ENCODE data around the gene GTPBP6.

DNA sequence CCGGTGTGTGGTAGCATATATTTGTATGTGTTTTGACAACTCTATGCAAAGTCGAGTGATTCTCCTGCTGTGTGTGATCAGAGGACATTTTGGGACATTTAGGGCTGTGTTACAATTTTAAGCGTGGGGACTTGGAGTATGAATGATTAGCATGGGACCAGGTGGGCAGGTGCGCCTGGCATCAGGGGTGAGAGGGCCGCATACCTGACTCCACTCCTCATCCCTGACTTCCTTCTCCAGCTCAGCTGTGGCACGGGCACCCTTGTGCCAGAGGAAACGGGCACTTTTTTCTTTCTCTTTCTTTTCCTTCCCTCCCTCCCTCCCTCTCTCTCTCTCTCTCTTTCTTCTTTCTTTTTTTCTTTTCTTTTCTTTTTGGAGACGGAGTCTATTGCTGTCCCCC, 53.1 kb downstream of the GTPBP6 start:
- TF ChIP-seq EP300 (IDR thresholded peaks at IDR 0.05) (no peak), POLR2AphosphoS5 (IDR thresholded peaks at IDR 0.05) (no peak)
- TF ChIP-seq, protein P1, sequence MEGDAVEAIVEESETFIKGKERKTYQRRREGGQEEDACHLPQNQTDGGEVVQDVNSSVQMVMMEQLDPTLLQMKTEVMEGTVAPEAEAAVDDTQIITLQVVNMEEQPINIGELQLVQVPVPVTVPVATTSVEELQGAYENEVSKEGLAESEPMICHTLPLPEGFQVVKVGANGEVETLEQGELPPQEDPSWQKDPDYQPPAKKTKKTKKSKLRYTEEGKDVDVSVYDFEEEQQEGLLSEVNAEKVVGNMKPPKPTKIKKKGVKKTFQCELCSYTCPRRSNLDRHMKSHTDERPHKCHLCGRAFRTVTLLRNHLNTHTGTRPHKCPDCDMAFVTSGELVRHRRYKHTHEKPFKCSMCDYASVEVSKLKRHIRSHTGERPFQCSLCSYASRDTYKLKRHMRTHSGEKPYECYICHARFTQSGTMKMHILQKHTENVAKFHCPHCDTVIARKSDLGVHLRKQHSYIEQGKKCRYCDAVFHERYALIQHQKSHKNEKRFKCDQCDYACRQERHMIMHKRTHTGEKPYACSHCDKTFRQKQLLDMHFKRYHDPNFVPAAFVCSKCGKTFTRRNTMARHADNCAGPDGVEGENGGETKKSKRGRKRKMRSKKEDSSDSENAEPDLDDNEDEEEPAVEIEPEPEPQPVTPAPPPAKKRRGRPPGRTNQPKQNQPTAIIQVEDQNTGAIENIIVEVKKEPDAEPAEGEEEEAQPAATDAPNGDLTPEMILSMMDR (IDR thresholded peaks at IDR 0.05) = no peak
